Measurements from ENCODE around the gene CFAP97. TPM values are rescaled to one million over a fixed set of nuclear protein-coding genes. Genes with fewer than 3 reads are reported as not detected.
"Not testable (repeated sequence)": the region's sequence is repeated elsewhere in the genome, so short reads cannot be mapped to it uniquely, and the experiment has no call there.

CFAP97 gene
- total RNA-seq, 5 donors from 2014 or later (not counting 1 experiment from before 2014, with no cell fraction given), result 29.8 to 35.3 (median 31.8) TPM

- POLR2A ChIA-PET, result no interaction called here
- DNase-seq, result no peak
- Histone ChIP-seq H3K9me3 (no peaks in the 10 kb centered on the region), H3K27me3 (replicated peaks in 1 of 2; ENCODE audit: control insufficient read depth in 2 of 2, extremely low read depth in 1 of 2, insufficient read depth in 2 of 2, low read length in 1 of 2) (peaks cover 0 to 8% of the 10 kb centered on the region in 2 experiments), H3K4me3 (ENCODE audit: control insufficient read depth in 1 of 2, extremely low read depth in 1 of 2, low read length in 1 of 2) (no peak overlapping the region), H3K36me3 (ENCODE audit: control insufficient read depth in 2 of 2, extremely low read depth in 1 of 2, insufficient read depth in 1 of 2, low read length in 1 of 2) (no peaks in the 10 kb centered on the region), H3K4me1 (ENCODE audit: control insufficient read depth in 1 of 2, extremely low read depth in 1 of 2, insufficient read depth in 2 of 2, low read length in 2 of 2) (no peaks in the 10 kb centered on the region), H3K27ac (ENCODE audit: low read length) (no peak overlapping the region)
- Mint-ChIP-seq H3K27ac (no peak overlapping the region), H3K4me1 (peaks cover 0 to 6% (median 6%) of the 10 kb centered on the region in 3 donors), H3K27me3 (peaks cover 30 to 46% of the 10 kb centered on the region in 2 donors), H3K9me3 (no peaks in the 10 kb centered on the region), H3K36me3 (no peaks in the 10 kb centered on the region), H3K4me3 (no peak overlapping the region)
- CTCF ChIA-PET, result no interaction called here
- WGBS (ENCODE audit: insufficient coverage), result 100% methylated on average over 1 of the region's 6 CpGs
- no peak for ATAC-seq (replicated peaks in 1 of 4)
Observed at GRCh38 chr4:185120631-185120946, 83.2 kb downstream of the CFAP97 start.

DNA sequence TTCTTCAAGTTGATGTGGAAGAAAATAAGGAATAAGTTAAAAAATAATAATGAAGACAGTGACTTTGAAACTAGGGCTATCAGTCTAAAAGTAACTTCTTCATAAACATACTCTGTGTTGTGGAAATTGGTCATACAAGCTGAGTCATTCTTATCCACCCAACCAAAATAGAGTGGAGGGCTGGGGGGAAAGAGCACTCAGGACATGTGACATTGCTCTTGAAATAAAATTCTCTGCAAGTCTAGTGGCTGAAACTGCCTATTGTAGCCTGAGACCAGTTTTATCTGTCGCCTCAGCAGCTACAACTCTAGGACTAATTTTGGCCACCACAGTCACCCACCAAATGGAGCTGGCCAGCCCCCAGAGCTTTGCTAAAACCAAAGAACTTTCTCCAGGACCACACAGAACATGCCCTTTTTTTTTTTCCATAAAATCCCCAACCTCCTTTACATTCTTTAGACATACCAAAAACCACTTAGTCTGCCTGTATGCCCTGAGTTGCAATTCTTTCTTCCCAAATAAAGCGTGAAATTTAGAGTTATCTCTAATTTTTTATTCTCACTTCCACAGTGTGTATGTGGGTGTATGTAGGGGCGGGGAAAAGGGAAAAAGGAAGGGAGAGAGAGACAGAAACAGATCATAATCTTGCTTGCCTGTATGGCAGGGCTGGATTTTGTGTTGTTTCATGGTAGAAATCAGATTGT is 83.7 kb downstream of the CFAP97 start:
- DNase-seq (no peak), ATAC-seq (replicated peaks in 1 of 4) (no peak)
- Mint-ChIP-seq H3K36me3 (no peaks in the 10 kb centered on the region), H3K9me3 (no peaks in the 10 kb centered on the region), H3K4me1 (peaks cover 0 to 6% (median 6%) of the 10 kb centered on the region in 3 donors), H3K27me3 (peaks cover 27 to 43% of the 10 kb centered on the region in 2 donors), H3K4me3 (no peak overlapping the region), H3K27ac (no peak overlapping the region)
- H3K4me1 ChIP-seq (ENCODE audit: control insufficient read depth in 1 of 2, extremely low read depth in 1 of 2, insufficient read depth in 2 of 2, low read length in 2 of 2), result no peaks in the 10 kb centered on the region
- H3K36me3 ChIP-seq (ENCODE audit: control insufficient read depth in 2 of 2, extremely low read depth in 1 of 2, insufficient read depth in 1 of 2, low read length in 1 of 2), result no peaks in the 10 kb centered on the region
- CTCF ChIA-PET, result no interaction called here
- POLR2A ChIA-PET, result no interaction called here
- no peaks in the 10 kb centered on the region for H3K9me3 ChIP-seq
- 70% methylated on average over 1 of the region's 3 CpGs for WGBS (ENCODE audit: insufficient coverage)
- no peak overlapping the region for H3K27ac ChIP-seq (ENCODE audit: low read length)
- H3K27me3 ChIP-seq (replicated peaks in 1 of 2; ENCODE audit: control insufficient read depth in 2 of 2, extremely low read depth in 1 of 2, insufficient read depth in 2 of 2, low read length in 1 of 2), result peaks cover 0 to 8% of the 10 kb centered on the region in 2 experiments
- H3K4me3 ChIP-seq (ENCODE audit: control insufficient read depth in 1 of 2, extremely low read depth in 1 of 2, low read length in 1 of 2), result no peak overlapping the region

- H3K4me3 ChIP-seq (ENCODE audit: control insufficient read depth in 1 of 2, extremely low read depth in 1 of 2, low read length in 1 of 2); H3K9me3 Mint-ChIP-seq; H3K9me3 ChIP-seq; H3K4me1 Mint-ChIP-seq; H3K4me3 Mint-ChIP-seq; H3K27ac Mint-ChIP-seq; DNase-seq; H3K36me3 Mint-ChIP-seq; ATAC-seq (replicated peaks in 1 of 4); POLR2A ChIA-PET; H3K36me3 ChIP-seq (ENCODE audit: control insufficient read depth in 2 of 2, extremely low read depth in 1 of 2, insufficient read depth in 1 of 2, low read length in 1 of 2); H3K27me3 ChIP-seq (replicated peaks in 1 of 2; ENCODE audit: control insufficient read depth in 2 of 2, extremely low read depth in 1 of 2, insufficient read depth in 2 of 2, low read length in 1 of 2); H3K27ac ChIP-seq (ENCODE audit: low read length); H3K4me1 ChIP-seq (ENCODE audit: control insufficient read depth in 1 of 2, extremely low read depth in 1 of 2, insufficient read depth in 2 of 2, low read length in 2 of 2): not testable (repeated sequence)
- peaks cover 21 to 39% of the 10 kb centered on the region in 2 donors for H3K27me3 Mint-ChIP-seq
- CTCF ChIA-PET, result interaction anchor here in 1 of 2 donors (0.6 kb wide), 1 partner anchor 907 kb away, joined by 3 read pairs; no protein-coding TSS in a partner anchor
- WGBS (ENCODE audit: insufficient coverage), result no CpG with 5 or more reads among the region's 5 CpGs
Observed at GRCh38 chr4:185119467-185119866, 84.3 kb downstream of the CFAP97 start.

DNA sequence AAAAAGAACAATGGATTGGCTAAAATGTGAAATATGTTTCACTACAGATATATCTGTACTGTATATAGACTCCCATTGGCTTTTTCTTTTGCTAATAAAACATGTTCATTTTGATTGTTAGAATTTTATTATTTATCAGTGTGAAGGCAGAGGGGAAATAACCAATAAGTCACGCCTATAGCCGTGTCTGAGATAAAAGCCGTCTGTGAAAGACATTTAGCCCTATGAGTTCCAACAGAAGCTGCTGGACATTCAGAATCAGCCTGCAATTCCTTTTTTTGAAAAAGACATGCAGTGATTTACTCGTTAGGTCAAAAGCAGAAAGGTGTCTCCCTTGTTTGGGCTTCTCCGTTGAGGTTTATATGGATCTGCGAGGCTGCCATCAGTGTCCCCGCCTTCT is 84.9 kb downstream of the CFAP97 start:
- H3K4me1 ChIP-seq (ENCODE audit: control insufficient read depth in 1 of 2, extremely low read depth in 1 of 2, insufficient read depth in 2 of 2, low read length in 2 of 2), result no peaks in the 10 kb centered on the region
- H3K27me3 ChIP-seq (replicated peaks in 1 of 2; ENCODE audit: control insufficient read depth in 2 of 2, extremely low read depth in 1 of 2, insufficient read depth in 2 of 2, low read length in 1 of 2), result peaks cover 0 to 3% of the 10 kb centered on the region in 2 experiments
- H3K9me3 ChIP-seq, result no peaks in the 10 kb centered on the region
- Mint-ChIP-seq H3K9me3 (no peaks in the 10 kb centered on the region), H3K4me3 (no peak overlapping the region), H3K27ac (no peak overlapping the region), H3K4me1 (peaks cover 0 to 6% (median 6%) of the 10 kb centered on the region in 3 donors), H3K36me3 (no peaks in the 10 kb centered on the region), H3K27me3 (peaks cover 23 to 41% of the 10 kb centered on the region in 2 donors)
- no peaks in the 10 kb centered on the region for H3K36me3 ChIP-seq (ENCODE audit: control insufficient read depth in 2 of 2, extremely low read depth in 1 of 2, insufficient read depth in 1 of 2, low read length in 1 of 2)
- WGBS (ENCODE audit: insufficient coverage), result 90% methylated on average over 7 of the region's 7 CpGs
- DNase-seq, result no peak
- no peak overlapping the region for H3K4me3 ChIP-seq (ENCODE audit: control insufficient read depth in 1 of 2, extremely low read depth in 1 of 2, low read length in 1 of 2)
- CTCF ChIA-PET, result interaction anchor here (0.6 kb wide), 3 partner anchors 23 to 1410 kb away, joined by 3 to 5 read pairs (median 3); no protein-coding TSS in a partner anchor
- H3K27ac ChIP-seq (ENCODE audit: low read length), result no peak overlapping the region
- no peak for ATAC-seq (replicated peaks in 1 of 4)
- POLR2A ChIA-PET, result no interaction called here

- no CpG with 5 or more reads among the region's 7 CpGs for WGBS (ENCODE audit: insufficient coverage)
- DNase-seq (no peak), ATAC-seq (replicated peaks in 1 of 4) (no peak)
- POLR2A ChIA-PET, result interaction anchor here in 1 of 2 donors (0.6 kb wide), 1 partner anchor 1807 kb away, joined by 5 read pairs; no protein-coding TSS in a partner anchor
- H3K27me3 Mint-ChIP-seq, result peaks cover 21 to 30% of the 10 kb centered on the region in 2 donors
- H3K27me3 ChIP-seq (replicated peaks in 1 of 2; ENCODE audit: control insufficient read depth in 2 of 2, extremely low read depth in 1 of 2, insufficient read depth in 2 of 2, low read length in 1 of 2), result peaks cover 0 to 3% of the 10 kb centered on the region in 2 experiments
- H3K9me3 Mint-ChIP-seq, result no peaks in the 10 kb centered on the region
- H3K4me3 ChIP-seq (ENCODE audit: control insufficient read depth in 1 of 2, extremely low read depth in 1 of 2, low read length in 1 of 2), result no peak overlapping the region
- no peak overlapping the region for H3K4me3 Mint-ChIP-seq
- H3K9me3 ChIP-seq, result no peaks in the 10 kb centered on the region
- H3K27ac Mint-ChIP-seq, result no peak overlapping the region
- H3K4me1 Mint-ChIP-seq, result no peaks in the 10 kb centered on the region
- no peaks in the 10 kb centered on the region for H3K36me3 ChIP-seq (ENCODE audit: control insufficient read depth in 2 of 2, extremely low read depth in 1 of 2, insufficient read depth in 1 of 2, low read length in 1 of 2)
- CTCF ChIA-PET, result no interaction called here
- no peaks in the 10 kb centered on the region for H3K4me1 ChIP-seq (ENCODE audit: control insufficient read depth in 1 of 2, extremely low read depth in 1 of 2, insufficient read depth in 2 of 2, low read length in 2 of 2)
- no peak overlapping the region for H3K27ac ChIP-seq (ENCODE audit: low read length)
- H3K36me3 Mint-ChIP-seq, result no peaks in the 10 kb centered on the region
Observed at GRCh38 chr4:185117300-185117934, 86.4 kb downstream of the CFAP97 start.

GRCh38 chr4:185115827-185116232 is 88.0 kb downstream of the CFAP97 start:
- no peaks in the 10 kb centered on the region for H3K4me1 ChIP-seq (ENCODE audit: control insufficient read depth in 1 of 2, extremely low read depth in 1 of 2, insufficient read depth in 2 of 2, low read length in 2 of 2)
- peaks cover 22 to 23% of the 10 kb centered on the region in 2 donors for H3K27me3 Mint-ChIP-seq
- no peaks in the 10 kb centered on the region for H3K36me3 Mint-ChIP-seq
- no peaks in the 10 kb centered on the region for H3K9me3 Mint-ChIP-seq
- H3K9me3 ChIP-seq, result no peaks in the 10 kb centered on the region
- H3K36me3 ChIP-seq (ENCODE audit: control insufficient read depth in 2 of 2, extremely low read depth in 1 of 2, insufficient read depth in 1 of 2, low read length in 1 of 2), result no peaks in the 10 kb centered on the region
- H3K4me3 Mint-ChIP-seq, result no peak overlapping the region
- no peak overlapping the region for H3K27ac Mint-ChIP-seq
- ChIA-PET POLR2A (interaction anchor here in 1 of 2 donors (0.6 kb wide), 1 partner anchor 21 kb away, joined by 3 read pairs; no protein-coding TSS in a partner anchor), CTCF (interaction anchor here in 1 of 2 donors (1.3 kb wide), 1 partner anchor 19 kb away, joined by 5 read pairs; no protein-coding TSS in a partner anchor)
- WGBS (ENCODE audit: insufficient coverage), result 34% methylated on average over 4 of the region's 9 CpGs
- DNase-seq (no peak), ATAC-seq (replicated peaks in 1 of 4) (no peak)
- peaks cover 0 to 3% of the 10 kb centered on the region in 2 experiments for H3K27me3 ChIP-seq (replicated peaks in 1 of 2; ENCODE audit: control insufficient read depth in 2 of 2, extremely low read depth in 1 of 2, insufficient read depth in 2 of 2, low read length in 1 of 2)
- H3K27ac ChIP-seq (ENCODE audit: low read length), result no peak overlapping the region
- no peaks in the 10 kb centered on the region for H3K4me1 Mint-ChIP-seq
- H3K4me3 ChIP-seq (ENCODE audit: control insufficient read depth in 1 of 2, extremely low read depth in 1 of 2, low read length in 1 of 2), result no peak overlapping the region
